HL-60/S4 treated with retinoic acid at 250 ng/mL for 4 days and 3 days (cell line): ENCODE data around the gene MAK.
"Not testable (repeated sequence)": the region's sequence is repeated elsewhere in the genome, so short reads cannot be mapped to it uniquely, and the experiment has no call there.

Experiments used
- in situ Hi-C: fragments of 300-500 bp; cut with MboI; formaldehyde crosslinking; loops from 2 replicates; pipeline ENCODE4 v1.7.0; 2022; ENCODE audit warnings: low sequenced_read_pairs

Gene MAK, protein sequence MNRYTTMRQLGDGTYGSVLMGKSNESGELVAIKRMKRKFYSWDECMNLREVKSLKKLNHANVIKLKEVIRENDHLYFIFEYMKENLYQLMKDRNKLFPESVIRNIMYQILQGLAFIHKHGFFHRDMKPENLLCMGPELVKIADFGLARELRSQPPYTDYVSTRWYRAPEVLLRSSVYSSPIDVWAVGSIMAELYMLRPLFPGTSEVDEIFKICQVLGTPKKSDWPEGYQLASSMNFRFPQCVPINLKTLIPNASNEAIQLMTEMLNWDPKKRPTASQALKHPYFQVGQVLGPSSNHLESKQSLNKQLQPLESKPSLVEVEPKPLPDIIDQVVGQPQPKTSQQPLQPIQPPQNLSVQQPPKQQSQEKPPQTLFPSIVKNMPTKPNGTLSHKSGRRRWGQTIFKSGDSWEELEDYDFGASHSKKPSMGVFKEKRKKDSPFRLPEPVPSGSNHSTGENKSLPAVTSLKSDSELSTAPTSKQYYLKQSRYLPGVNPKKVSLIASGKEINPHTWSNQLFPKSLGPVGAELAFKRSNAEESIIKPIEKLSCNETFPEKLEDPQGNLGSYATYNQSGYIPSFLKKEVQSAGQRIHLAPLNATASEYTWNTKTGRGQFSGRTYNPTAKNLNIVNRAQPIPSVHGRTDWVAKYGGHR

DNA sequence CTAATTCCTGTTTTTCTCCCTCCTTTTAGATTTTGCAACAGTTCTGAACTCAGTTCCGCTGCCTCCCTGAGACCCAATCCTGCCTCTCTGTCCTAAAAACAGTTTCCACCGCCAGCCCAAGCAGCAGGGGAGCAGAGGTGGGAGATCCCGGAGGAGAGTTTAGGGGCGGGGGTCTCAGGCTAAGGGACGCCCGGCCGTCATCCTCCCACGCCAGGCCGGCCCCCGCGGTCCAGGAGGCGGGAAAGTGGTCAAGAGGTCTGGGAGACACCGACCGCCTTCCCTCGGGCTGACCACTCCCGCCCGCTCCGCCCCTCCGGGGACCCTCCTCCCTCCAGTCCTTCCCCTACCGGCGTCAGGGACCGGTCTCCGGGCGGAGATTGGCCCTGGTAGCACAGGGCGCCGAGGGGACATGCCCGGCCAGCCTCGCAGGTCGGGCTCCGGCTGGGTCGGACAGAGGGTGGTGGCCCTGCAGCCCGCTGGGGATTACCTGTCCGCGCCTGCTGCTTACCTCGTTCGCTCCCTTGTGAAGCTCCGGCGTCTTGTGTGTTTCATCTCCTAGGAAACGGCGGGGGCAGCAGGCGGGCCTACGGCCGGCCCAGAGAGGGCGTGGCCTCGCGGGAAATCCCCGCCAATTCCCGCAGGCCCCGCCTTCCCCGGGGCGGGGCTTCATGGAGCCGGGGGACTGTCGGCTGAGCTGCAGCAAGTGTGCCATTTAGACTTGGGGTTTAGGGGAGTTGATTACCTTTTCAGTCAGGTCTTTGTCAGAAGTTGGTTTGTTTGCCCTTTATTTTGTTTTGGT, at the start of gene MAK:
Gene MAK, minus strand, starts transcription at position 545 of the 799 bp plus-strand sequence. CDS start 7,891 bp downstream, outside the sequence.
- in situ Hi-C loops = no loop called here

DNA sequence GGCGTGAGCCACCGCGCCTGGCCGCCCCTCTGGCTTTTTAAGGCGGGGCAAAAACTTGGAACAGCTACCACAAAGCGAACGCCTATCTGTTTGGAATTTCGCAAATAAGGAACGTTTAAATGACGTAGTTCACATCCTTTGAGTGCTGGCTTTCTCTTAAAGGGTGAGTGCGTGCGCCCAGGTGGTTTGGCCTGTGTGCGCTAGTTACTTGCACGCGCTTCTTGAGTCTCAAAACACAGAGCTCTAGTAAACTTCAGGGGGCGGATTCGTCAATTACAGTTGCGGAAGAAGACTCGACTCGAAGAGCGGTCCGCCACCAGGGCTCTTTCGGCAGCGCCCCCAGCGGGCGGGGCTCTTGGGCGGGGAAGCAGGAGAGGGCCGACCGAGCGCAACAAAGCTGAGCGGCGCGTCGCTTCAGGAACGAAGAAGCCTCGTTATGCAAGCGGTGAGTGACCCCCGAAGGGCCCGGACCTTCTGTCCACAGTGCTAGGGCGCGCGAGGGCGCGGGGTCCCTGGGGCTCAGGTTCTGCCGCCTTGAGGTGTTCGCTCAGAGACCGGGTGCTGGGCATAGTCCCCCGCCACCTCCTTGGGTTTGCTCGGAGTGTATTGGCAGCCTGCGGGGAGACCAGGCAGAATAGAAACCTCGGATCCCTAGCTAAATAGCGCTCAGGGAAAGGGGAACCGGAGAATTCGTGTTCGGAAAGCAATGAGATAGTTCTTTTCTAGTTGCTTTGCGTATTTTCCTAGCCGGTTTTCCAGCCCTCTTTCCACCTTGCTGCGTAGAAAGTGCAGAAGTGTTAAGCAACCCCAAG, 48.6 kb upstream of the MAK start, which contains the start of gene SYCP2L:
Gene SYCP2L, plus strand, starts transcription at position 362 of the 812 bp plus-strand sequence. Its CDS starts 75 bp downstream, at position 437.
- in situ Hi-C loops = no loop called here

GRCh38 chr6:10886365-10886690, 48.0 kb upstream of the MAK start:
- in situ Hi-C loops = not testable (repeated sequence)

DNA sequence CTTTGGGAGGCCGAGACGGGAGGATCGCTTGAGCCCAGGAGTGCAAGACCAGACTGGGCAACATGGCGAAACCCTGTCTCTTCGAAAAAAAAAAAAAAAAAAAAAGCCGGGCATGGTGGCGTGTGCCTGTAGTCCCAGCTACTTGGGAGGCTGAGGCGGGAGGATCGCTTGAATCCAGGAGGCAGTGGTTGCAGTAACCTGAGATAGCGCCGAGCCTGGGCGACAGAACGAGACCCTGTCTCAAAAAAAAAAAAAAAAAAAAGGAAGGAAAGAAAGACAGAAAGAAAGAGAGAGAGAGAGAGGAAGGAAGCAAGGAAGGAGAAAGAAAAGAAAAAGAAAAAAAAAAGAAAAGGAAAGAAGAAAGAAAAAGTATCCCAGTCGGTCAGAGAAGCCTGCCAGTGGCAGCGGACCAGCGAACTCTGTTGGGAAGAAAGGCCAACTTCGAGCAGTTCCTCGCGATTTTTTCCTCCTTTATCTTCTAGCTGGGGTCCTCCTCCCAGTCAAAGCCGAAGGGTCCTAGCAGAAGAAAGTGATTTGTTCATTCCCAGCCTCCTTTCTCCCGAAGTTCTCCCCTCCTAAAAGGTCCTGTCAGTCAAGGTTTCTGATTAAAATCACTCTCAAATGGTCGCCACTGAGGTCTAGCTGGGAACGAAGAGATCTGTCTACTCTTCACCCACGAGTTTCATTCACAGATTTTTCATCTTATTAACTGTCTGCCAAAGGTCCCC, 46.1 kb upstream of the MAK start:
- in situ Hi-C loops = no loop called here

- in situ Hi-C loops = no loop called here
These were observed 45.2 kb upstream of the MAK start for GRCh38 chr6:10883312-10884244.

GRCh38 chr6:10882657-10883171, 44.4 kb upstream of the MAK start:
- in situ Hi-C loops = no loop called here

DNA sequence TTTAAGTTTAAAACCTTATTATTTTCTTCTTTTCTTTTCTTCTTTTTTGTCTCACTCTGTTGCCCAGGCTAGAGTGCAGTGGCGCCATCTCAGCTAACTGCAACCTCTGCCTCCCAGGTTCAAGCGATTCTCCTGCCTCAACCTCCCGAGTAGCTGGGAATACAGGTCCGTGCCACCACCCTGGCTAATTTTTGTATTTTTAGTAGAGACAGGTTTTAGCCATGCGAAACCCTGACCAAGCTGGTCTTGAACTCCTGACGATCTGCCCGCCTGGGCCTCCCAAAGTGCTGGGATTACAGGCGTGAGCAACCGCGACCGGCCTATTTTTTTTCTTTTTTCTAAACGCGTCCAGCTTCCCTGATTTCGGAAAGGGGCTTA, 43.9 kb upstream of the MAK start:
- in situ Hi-C loops = not testable (repeated sequence)

GRCh38 chr6:10880366-10880765, 42.0 kb upstream of the MAK start:
- in situ Hi-C loops = no loop called here

GRCh38 chr6:10877871-10878270, 39.5 kb upstream of the MAK start:
- in situ Hi-C loops = no loop called here

DNA sequence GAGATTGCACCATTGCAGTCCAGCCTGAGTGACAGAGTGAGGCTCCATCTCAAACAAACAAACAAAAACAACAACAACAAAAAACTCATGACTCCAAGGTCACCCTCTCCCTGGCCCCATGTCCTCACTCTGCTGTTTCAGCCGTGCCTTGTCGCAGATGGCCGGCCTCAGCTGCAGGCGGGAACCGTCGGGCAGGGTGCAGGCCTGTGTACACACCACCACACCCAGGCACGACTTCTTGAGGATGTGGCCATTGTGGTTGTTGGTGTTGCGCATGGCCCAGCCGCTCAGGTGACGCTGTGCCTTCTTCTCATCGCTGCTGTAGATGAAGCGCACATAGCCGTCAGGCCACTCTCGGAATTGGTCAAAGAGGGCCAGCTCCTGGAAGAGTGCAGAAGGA, 38.7 kb upstream of the MAK start:
- in situ Hi-C loops = no loop called here

GRCh38 chr6:10875026-10875425, 36.7 kb upstream of the MAK start:
- in situ Hi-C loops = no loop called here

DNA sequence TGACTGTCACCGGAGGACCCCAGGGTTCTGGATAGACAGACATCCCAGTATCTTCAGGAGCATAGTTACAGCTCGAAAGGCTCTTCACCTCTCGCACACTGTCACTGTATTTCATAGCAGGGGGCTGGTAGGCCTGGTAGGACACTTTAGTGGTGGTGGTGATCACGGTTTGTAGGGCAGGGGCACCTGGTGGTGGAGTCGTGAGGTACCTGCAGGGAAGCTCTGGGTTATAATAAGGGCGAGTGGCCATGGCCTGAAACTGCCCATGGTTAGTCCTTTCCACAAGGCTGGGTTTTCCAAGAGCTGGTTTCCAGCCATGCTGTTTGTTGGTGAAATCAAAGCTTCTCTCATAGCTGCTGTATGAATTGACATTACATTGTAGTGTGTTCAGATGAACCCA, 35.9 kb upstream of the MAK start:
- in situ Hi-C loops = no loop called here

DNA sequence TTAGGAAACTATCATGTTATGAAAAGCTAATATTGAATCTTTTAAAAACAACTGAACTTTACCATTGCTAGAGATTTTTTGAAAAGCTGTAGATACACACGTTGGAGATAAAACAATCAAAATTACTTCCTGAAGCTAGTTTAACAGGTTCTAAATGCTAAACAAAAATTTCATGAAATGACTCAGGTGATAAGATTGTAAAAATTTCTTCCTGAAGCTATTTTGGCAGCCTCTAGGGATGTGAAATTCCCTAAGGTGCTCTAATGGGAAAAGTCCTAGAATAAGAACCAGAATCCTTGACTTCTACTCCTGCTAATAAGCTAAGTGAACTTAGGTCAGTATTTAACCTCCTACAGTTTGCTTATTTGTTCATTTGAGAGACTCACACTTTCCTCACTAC, 35.0 kb upstream of the MAK start:
- in situ Hi-C loops = no loop called here

- in situ Hi-C loops = no loop called here
These were observed 29.6 kb upstream of the MAK start for GRCh38 chr6:10867952-10868351.

DNA sequence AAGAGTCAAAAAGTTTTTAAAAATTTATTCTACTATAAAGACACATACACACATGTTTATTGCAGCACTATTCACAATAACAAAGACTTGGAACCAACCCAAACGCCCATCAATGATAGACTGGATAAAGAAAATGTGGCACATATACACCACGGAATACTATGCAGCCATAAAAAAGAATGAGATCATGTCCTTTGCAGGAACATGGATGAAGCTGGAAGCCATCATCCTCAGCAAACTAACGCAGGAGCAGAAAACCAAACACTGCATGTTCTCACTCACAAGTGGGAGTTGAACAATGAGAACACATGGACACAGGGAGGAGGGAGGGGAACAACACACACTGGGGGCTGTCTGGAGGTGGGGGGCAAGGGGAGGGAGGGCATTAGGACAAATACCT, 28.4 kb upstream of the MAK start:
- in situ Hi-C loops = not testable (repeated sequence)

- in situ Hi-C loops = not testable (repeated sequence)
These were observed 24.7 kb upstream of the MAK start for GRCh38 chr6:10863031-10863430.

DNA sequence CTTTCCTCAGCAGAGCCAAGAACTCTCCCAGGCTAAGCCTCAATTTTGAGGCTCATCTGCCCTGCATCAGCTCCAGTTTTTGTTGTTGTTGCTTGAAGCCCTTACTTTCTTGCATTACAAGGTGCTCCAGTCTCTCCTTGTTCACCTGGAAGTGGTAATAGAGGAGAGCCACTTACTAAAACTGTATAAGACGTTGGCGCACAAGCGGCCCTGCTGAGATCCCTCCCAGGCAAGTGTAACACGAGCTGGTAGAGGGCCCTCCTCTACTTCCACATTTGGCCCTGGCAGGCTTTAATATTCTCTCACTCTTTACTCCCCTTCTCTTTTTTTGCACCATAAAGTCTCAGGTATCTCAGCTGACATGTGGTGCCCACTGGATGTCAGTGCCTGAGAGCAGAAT, 24.0 kb upstream of the MAK start:
- in situ Hi-C loops = no loop called here

DNA sequence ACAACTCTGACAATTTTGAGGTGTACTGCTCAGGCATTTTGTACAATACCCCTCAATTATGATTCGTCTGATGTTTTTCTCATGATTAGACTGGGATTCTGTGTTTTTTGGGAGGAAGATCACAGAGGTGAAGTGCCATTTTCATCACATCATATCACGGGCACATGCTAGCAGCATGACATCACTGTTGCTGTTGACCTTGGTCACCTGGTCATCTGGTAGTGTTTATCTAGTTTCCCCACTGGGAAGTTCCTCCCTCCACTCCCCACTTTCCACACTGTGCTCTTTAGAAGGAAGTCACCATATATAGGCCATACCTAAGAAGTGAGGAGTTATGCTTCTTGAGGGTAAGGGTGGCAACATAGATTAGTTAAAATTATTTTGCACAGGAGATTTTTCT, 22.7 kb upstream of the MAK start:
- in situ Hi-C loops = no loop called here

- in situ Hi-C loops = no loop called here
These were observed 18.9 kb upstream of the MAK start for GRCh38 chr6:10857259-10857658.
